NCI-H1092 (cell line): ENCODE measurements around the gene PELI1.
"Not testable (repeated sequence)": the region's sequence is repeated elsewhere in the genome, so short reads cannot be mapped to it uniquely, and the experiment has no call there.

Source experiments
- DNase-seq: peaks from one replicate; lab custom pipeline; 2025; lab: John Stamatoyannopoulos, UW

Gene PELI1

GRCh38 chr2:64122358-64122757 lies 21.9 kb downstream of the PELI1 start:
- DNase-seq = no peak

- DNase-seq = no peak
Measured at GRCh38 chr2:64120928-64121327, 23.3 kb downstream of the PELI1 start.

- no peak for DNase-seq
Measured at GRCh38 chr2:64120008-64120407, 24.2 kb downstream of the PELI1 start.

- no peak for DNase-seq
Measured at GRCh38 chr2:64119369-64119768, 24.9 kb downstream of the PELI1 start.

GRCh38 chr2:64115808-64116598 lies 28.2 kb downstream of the PELI1 start:
- DNase-seq = no peak

GRCh38 chr2:64114912-64115277 lies 29.3 kb downstream of the PELI1 start:
- no peak for DNase-seq

- DNase-seq = no peak
Measured at GRCh38 chr2:64114063-64114911, 29.9 kb downstream of the PELI1 start.

GRCh38 chr2:64112016-64112415 lies 32.2 kb downstream of the PELI1 start:
- no peak for DNase-seq

GRCh38 chr2:64111426-64111825 lies 32.8 kb downstream of the PELI1 start:
- DNase-seq = no peak

GRCh38 chr2:64108666-64109241 lies 35.5 kb downstream of the PELI1 start:
- DNase-seq = no peak

GRCh38 chr2:64106481-64106880 lies 37.7 kb downstream of the PELI1 start:
- DNase-seq = no peak

GRCh38 chr2:64105670-64106461 lies 38.4 kb downstream of the PELI1 start:
- DNase-seq = no peak

- no peak for DNase-seq
Measured at GRCh38 chr2:64104933-64105332, 39.3 kb downstream of the PELI1 start.

GRCh38 chr2:64102736-64103135 lies 41.5 kb downstream of the PELI1 start:
- DNase-seq = not testable (repeated sequence)

- no peak for DNase-seq
Measured at GRCh38 chr2:64101141-64101591, 43.1 kb downstream of the PELI1 start.

- DNase-seq = not testable (repeated sequence)
Measured at GRCh38 chr2:64100584-64100983, 43.6 kb downstream of the PELI1 start.

- no peak for DNase-seq
Measured at GRCh38 chr2:64094663-64095382, 49.4 kb downstream of the PELI1 start.

- DNase-seq = no peak
Measured at GRCh38 chr2:64093341-64093740, 50.9 kb downstream of the PELI1 start.

GRCh38 chr2:64092502-64092901 lies 51.7 kb downstream of the PELI1 start:
- DNase-seq = no peak

- DNase-seq = no peak
Measured at GRCh38 chr2:64090264-64090663, 54.0 kb downstream of the PELI1 start.

- DNase-seq = no peak
Measured at GRCh38 chr2:64086347-64087082, 57.7 kb downstream of the PELI1 start.
